ENCODE data around the gene RPP38. TPM values are rescaled to one million over a fixed set of nuclear protein-coding genes. Genes with fewer than 3 reads are reported as not detected.

RPP38 gene
- total RNA-seq, 1 experiment from 2014 or later: 40.7 TPM

- BruUV-seq (replicated peaks): no TSS peak
- H3K27ac Mint-ChIP-seq (ENCODE audit: unreplicated experiment): no peak overlapping the region
- H3K27me3 Mint-ChIP-seq (ENCODE audit: insufficient read depth, unreplicated experiment): no peaks in the 10 kb centered on the region
- H3K9me3 ChIP-seq: no peaks in the 10 kb centered on the region
- ChIA-PET POLR2A (no interaction called here), CTCF (no interaction called here)
- no peak overlapping the region for H3K4me3 Mint-ChIP-seq (ENCODE audit: unreplicated experiment)
- intact Hi-C loops (cut with micrococcal nuclease; ENCODE audit: unreplicated experiment): no loop called here
- H3K4me1 ChIP-seq: 0 out of 2 replicates have a peak, but pooled peaks cover 7% of the 10 kb centered on the region
- peaks cover 43% of the 10 kb centered on the region for H3K36me3 Mint-ChIP-seq (ENCODE audit: insufficient read depth, unreplicated experiment)
- no peaks in the 10 kb centered on the region for H3K4me1 Mint-ChIP-seq (ENCODE audit: low read depth, unreplicated experiment)
- peaks cover 3% of the 10 kb centered on the region for H3K36me3 ChIP-seq (ENCODE audit: control insufficient read depth, insufficient read depth, low read length)
- no peaks in the 10 kb centered on the region for H3K27me3 ChIP-seq (replicated peaks; ENCODE audit: control insufficient read depth, insufficient read depth, low read length)
- no peaks in the 10 kb centered on the region for H3K9me3 Mint-ChIP-seq (ENCODE audit: unreplicated experiment)
- TF ChIP-seq, protein P1, sequence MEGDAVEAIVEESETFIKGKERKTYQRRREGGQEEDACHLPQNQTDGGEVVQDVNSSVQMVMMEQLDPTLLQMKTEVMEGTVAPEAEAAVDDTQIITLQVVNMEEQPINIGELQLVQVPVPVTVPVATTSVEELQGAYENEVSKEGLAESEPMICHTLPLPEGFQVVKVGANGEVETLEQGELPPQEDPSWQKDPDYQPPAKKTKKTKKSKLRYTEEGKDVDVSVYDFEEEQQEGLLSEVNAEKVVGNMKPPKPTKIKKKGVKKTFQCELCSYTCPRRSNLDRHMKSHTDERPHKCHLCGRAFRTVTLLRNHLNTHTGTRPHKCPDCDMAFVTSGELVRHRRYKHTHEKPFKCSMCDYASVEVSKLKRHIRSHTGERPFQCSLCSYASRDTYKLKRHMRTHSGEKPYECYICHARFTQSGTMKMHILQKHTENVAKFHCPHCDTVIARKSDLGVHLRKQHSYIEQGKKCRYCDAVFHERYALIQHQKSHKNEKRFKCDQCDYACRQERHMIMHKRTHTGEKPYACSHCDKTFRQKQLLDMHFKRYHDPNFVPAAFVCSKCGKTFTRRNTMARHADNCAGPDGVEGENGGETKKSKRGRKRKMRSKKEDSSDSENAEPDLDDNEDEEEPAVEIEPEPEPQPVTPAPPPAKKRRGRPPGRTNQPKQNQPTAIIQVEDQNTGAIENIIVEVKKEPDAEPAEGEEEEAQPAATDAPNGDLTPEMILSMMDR (IDR thresholded peaks at IDR 0.05; ENCODE audit: insufficient read depth in 1 of 2, low read depth in 1 of 2, low read length in 1 of 2, severe bottlenecking in 1 of 2, unreplicated experiment in 1 of 2): no peak
- H3K4me3 ChIP-seq (ENCODE audit: low read depth, low read length): no peak overlapping the region
- no peak for DNase-seq
These were observed 15.5 kb downstream of the RPP38 start for GRCh38 chr10:15112657-15113056.

DNA sequence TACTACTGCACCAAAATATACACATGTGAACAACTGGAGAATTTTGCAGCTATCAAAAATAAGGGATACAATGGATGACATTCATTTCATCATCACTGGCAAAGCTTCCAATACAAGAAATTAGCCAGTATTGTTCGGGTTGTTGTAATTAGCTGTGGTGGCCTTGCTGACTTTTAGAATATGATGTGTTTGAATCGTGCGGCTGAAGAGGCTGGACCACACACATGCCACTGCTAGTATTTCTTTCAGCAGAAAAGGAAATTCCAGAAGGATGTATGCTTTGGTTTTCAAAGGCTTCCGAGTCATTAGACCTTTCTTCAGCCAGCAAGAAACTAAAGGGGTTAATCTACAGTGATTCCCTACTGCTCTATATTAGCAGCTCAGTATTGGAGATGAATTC lies 16.6 kb downstream of the RPP38 start:
- no peaks in the 10 kb centered on the region for H3K9me3 Mint-ChIP-seq (ENCODE audit: unreplicated experiment)
- H3K4me3 Mint-ChIP-seq (ENCODE audit: unreplicated experiment): no peak overlapping the region
- DNase-seq: no peak
- H3K4me1 Mint-ChIP-seq (ENCODE audit: low read depth, unreplicated experiment): no peaks in the 10 kb centered on the region
- no peak overlapping the region for H3K27ac Mint-ChIP-seq (ENCODE audit: unreplicated experiment)
- CTCF ChIA-PET: no interaction called here
- H3K36me3 Mint-ChIP-seq (ENCODE audit: insufficient read depth, unreplicated experiment): peaks cover 31% of the 10 kb centered on the region
- H3K4me1 ChIP-seq: 0 out of 2 replicates have a peak, but pooled peaks cover 1% of the 10 kb centered on the region
- no TSS peak for BruUV-seq (replicated peaks)
- intact Hi-C loops (cut with micrococcal nuclease; ENCODE audit: unreplicated experiment): no loop called here
- TF ChIP-seq, protein P1 (IDR thresholded peaks at IDR 0.05; ENCODE audit: insufficient read depth in 1 of 2, low read depth in 1 of 2, low read length in 1 of 2, severe bottlenecking in 1 of 2, unreplicated experiment in 1 of 2): no peak
- H3K4me3 ChIP-seq (ENCODE audit: low read depth, low read length): no peak overlapping the region
- no peaks in the 10 kb centered on the region for H3K27me3 Mint-ChIP-seq (ENCODE audit: insufficient read depth, unreplicated experiment)
- H3K36me3 ChIP-seq (ENCODE audit: control insufficient read depth, insufficient read depth, low read length): peaks cover 3% of the 10 kb centered on the region
- no peaks in the 10 kb centered on the region for H3K9me3 ChIP-seq
- H3K27me3 ChIP-seq (replicated peaks; ENCODE audit: control insufficient read depth, insufficient read depth, low read length): no peaks in the 10 kb centered on the region
- POLR2A ChIA-PET: no interaction called here

DNA sequence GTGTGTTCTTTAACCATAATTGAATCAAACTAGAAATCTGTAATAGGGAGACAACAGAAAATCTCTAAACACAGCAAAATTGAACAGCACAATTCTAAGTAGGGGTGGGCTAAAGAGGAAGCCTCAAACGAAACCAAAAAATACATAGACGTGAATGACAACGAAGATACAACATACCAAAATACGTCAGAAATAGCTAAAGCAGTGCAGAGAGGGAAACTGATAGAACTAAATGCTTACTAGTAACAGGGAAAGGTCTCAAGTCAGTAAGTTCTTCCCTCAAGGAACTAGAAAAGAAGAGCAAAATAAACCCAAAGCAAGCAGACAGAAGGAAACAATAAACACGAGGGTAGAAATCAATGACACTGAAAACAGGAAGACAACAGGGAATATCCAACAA lies 19.1 kb downstream of the RPP38 start:
- intact Hi-C loops (cut with micrococcal nuclease; ENCODE audit: unreplicated experiment): no loop called here
- ChIA-PET CTCF (no interaction called here), POLR2A (no interaction called here)
- H3K9me3 Mint-ChIP-seq (ENCODE audit: unreplicated experiment): no peaks in the 10 kb centered on the region
- peaks cover 13% of the 10 kb centered on the region for H3K36me3 Mint-ChIP-seq (ENCODE audit: insufficient read depth, unreplicated experiment)
- BruUV-seq (replicated peaks): no TSS peak
- no peaks in the 10 kb centered on the region for H3K4me1 Mint-ChIP-seq (ENCODE audit: low read depth, unreplicated experiment)
- no peak for DNase-seq
- H3K27me3 Mint-ChIP-seq (ENCODE audit: insufficient read depth, unreplicated experiment): no peaks in the 10 kb centered on the region
- no peak overlapping the region for H3K4me3 ChIP-seq (ENCODE audit: low read depth, low read length)
- H3K27ac Mint-ChIP-seq (ENCODE audit: unreplicated experiment): no peak overlapping the region
- H3K9me3 ChIP-seq: no peaks in the 10 kb centered on the region
- H3K36me3 ChIP-seq (ENCODE audit: control insufficient read depth, insufficient read depth, low read length): no peaks in the 10 kb centered on the region; the same call in none of the 2 replicates
- TF ChIP-seq, protein P1 (IDR thresholded peaks at IDR 0.05; ENCODE audit: insufficient read depth in 1 of 2, low read depth in 1 of 2, low read length in 1 of 2, severe bottlenecking in 1 of 2, unreplicated experiment in 1 of 2): no peak
- H3K4me1 ChIP-seq: no peaks in the 10 kb centered on the region
- no peaks in the 10 kb centered on the region for H3K27me3 ChIP-seq (replicated peaks; ENCODE audit: control insufficient read depth, insufficient read depth, low read length)
- no peak overlapping the region for H3K4me3 Mint-ChIP-seq (ENCODE audit: unreplicated experiment)
